HG02588 (cell line): ENCODE results near the gene KIF9.
"Not testable (repeated sequence)": the region's sequence is repeated elsewhere in the genome, so short reads cannot be mapped to it uniquely, and the experiment has no call there.

Experiments used
- ATAC-seq: cut with Tn5 transposase; IDR thresholded peaks from one replicate; pipeline ENCODE4 v1.9.1; 2021; ENCODE audit warnings: mild to moderate bottlenecking, moderate library complexity; ENCODE audit not compliant: unreplicated experiment

KIF9 gene

DNA sequence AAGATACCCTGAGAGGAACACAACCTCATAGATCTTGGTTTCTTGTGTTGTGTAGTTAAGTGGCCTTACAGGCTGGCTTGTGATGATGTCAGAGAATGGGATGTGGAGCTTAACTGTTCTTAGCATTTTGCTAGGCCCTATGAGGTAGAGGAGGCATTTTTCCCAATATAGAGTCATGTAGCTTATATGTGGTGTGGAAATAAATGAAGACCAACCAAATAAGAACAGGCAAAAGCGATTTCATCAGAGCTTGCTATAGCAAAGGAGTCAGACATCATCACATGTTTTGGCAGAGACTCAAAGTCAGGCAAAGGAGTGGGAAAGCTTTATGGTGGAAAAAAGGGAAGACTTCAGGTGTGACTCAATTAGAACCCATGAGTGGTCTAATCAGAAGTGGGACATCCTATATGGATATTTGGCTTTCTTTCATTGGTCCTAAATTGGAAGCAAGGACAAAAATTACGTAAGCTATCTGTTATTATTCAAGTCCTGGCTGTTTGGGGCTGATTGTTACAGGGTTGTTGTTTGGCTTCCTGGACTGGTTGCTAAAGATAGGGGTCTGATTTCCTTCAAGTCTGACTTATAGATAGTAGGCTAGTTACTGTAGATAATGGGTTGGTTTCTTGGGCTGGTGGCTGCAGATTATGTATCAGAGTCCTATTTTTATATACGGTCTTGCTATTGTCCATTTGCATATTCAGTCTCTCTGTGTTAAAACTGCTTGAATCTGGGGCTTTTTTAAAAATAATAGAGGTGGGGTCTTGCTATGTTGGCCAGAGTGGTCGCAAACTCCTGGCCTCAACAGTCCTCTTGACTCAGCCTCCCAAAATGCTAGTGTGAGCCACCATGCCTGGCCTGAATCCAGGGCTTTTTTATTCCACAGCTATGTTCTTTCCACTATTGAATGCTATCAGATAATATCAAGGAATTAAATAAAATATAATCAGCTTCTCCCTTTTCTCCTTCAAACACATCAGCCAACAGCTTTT lies 88.4 kb downstream of the KIF9 start:
- no peak for ATAC-seq

DNA sequence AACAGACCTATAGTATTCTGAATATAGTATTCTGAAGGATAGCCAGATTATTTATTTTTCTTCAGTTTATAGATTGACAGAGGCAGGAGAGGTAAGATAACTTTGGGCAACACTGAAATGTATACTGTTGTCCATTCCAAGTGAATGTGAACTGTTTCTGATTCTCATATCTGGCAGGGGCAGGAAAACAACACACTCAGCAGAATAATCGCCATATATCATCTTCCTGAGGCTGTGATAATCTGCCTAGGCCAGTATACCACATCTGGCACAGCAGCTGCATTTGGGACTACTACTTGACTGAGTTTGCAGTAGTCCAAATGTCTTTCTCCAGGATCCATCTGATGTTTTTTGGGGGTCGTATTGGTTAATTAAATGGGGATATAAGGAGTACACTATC lies 96.3 kb downstream of the KIF9 start:
- ATAC-seq, result no peak

- not testable (repeated sequence) for ATAC-seq
Observed at GRCh38 chr3:47181685-47182084, 100.9 kb downstream of the KIF9 start.

DNA sequence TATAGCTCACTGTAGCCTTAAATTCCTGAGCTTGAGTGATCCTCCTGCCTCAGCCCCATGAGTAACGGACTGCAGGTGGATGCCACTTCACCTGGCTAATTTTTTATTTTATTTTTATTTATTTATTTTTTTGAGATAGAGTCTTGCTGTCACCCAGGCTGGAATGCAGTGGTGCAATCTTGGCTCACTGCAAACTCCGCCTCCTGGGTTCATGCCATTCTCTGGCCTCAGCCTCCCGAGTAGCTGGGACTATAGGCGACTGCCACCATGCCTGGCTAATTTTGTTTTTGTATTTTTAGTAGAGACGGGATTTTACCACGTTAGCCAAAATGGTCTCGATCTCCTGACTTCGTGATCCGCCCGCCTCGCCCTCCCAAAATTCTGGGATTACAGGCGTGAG lies 102.6 kb downstream of the KIF9 start:
- ATAC-seq, result not testable (repeated sequence)
